Measurements from ENCODE around the gene PTGR3. TPM values are rescaled to one million over a fixed set of nuclear protein-coding genes. Genes with fewer than 3 reads are reported as not detected.

Gene PTGR3
- total and polyA plus RNA-seq, 2 donors from 2014 or later: 21.1 to 36.8 TPM

- Histone ChIP-seq H3K9ac (ENCODE audit: low read length in 3 of 3) (no peak overlapping the region), H3K9me3 (ENCODE audit: control insufficient read depth in 2 of 3, insufficient read depth in 1 of 3, low read length in 3 of 3) (no peaks in the 10 kb centered on the region), H3K4me1 (ENCODE audit: control insufficient read depth in 2 of 3, insufficient read depth in 2 of 3, low read depth in 1 of 3, low read length in 3 of 3) (no peaks in the 10 kb centered on the region), H3K36me3 (ENCODE audit: control insufficient read depth in 2 of 3, insufficient read depth in 3 of 3, low read length in 3 of 3) (no peaks in the 10 kb centered on the region), H3K4me3 (ENCODE audit: low read length in 3 of 3) (no peak overlapping the region), H3K27me3 (ENCODE audit: control insufficient read depth, insufficient read depth, low read length) (no peaks in the 10 kb centered on the region), H3K27ac (ENCODE audit: low read depth in 2 of 2, low read length in 2 of 2) (no peak overlapping the region)
- FAIRE-seq: no peak
- DNase-seq: no peak
- TF ChIP-seq CTCF (IDR thresholded peaks at IDR 0.05; ENCODE audit: borderline replicate concordance, extremely low read depth, insufficient read depth): no peak
- intact Hi-C loops (cut with DNase I): no loop called here
Measured at GRCh38 chr18:75176849-75177248, 32.1 kb downstream of the PTGR3 start.

GRCh38 chr18:75173738-75174137 lies 35.2 kb downstream of the PTGR3 start:
- H3K27ac ChIP-seq (ENCODE audit: low read depth in 2 of 2, low read length in 2 of 2): no peak overlapping the region
- H3K36me3 ChIP-seq (ENCODE audit: control insufficient read depth in 2 of 3, insufficient read depth in 3 of 3, low read length in 3 of 3): no peaks in the 10 kb centered on the region
- H3K9me3 ChIP-seq (ENCODE audit: control insufficient read depth in 2 of 3, insufficient read depth in 1 of 3, low read length in 3 of 3): no peaks in the 10 kb centered on the region
- no peak for TF ChIP-seq CTCF (IDR thresholded peaks at IDR 0.05; ENCODE audit: borderline replicate concordance, extremely low read depth, insufficient read depth)
- FAIRE-seq (no peak), DNase-seq (peak in 1 of 5 donors; percentile 35)
- H3K9ac ChIP-seq (ENCODE audit: low read length in 3 of 3): no peak overlapping the region
- H3K4me3 ChIP-seq (ENCODE audit: low read length in 3 of 3): no peak overlapping the region
- intact Hi-C loops (cut with DNase I): no loop called here
- H3K27me3 ChIP-seq (ENCODE audit: control insufficient read depth, insufficient read depth, low read length): no peaks in the 10 kb centered on the region
- H3K4me1 ChIP-seq (ENCODE audit: control insufficient read depth in 2 of 3, insufficient read depth in 2 of 3, low read depth in 1 of 3, low read length in 3 of 3): no peaks in the 10 kb centered on the region

- FAIRE-seq (no peak), DNase-seq (peak in 1 of 5 donors; percentile 21)
- no peaks in the 10 kb centered on the region for H3K4me1 ChIP-seq (ENCODE audit: control insufficient read depth in 2 of 3, insufficient read depth in 2 of 3, low read depth in 1 of 3, low read length in 3 of 3)
- no peak overlapping the region for H3K27ac ChIP-seq (ENCODE audit: low read depth in 2 of 2, low read length in 2 of 2)
- TF ChIP-seq CTCF (IDR thresholded peaks at IDR 0.05; ENCODE audit: borderline replicate concordance, extremely low read depth, insufficient read depth): no peak
- H3K9me3 ChIP-seq (ENCODE audit: control insufficient read depth in 2 of 3, insufficient read depth in 1 of 3, low read length in 3 of 3): no peaks in the 10 kb centered on the region
- no peaks in the 10 kb centered on the region for H3K27me3 ChIP-seq (ENCODE audit: control insufficient read depth, insufficient read depth, low read length)
- no peaks in the 10 kb centered on the region for H3K36me3 ChIP-seq (ENCODE audit: control insufficient read depth in 2 of 3, insufficient read depth in 3 of 3, low read length in 3 of 3)
- no peak overlapping the region for H3K4me3 ChIP-seq (ENCODE audit: low read length in 3 of 3)
- intact Hi-C loops (cut with DNase I): no loop called here
- H3K9ac ChIP-seq (ENCODE audit: low read length in 3 of 3): no peak overlapping the region
Measured at GRCh38 chr18:75173125-75173432, 35.9 kb downstream of the PTGR3 start.

Data from kidney (tissue), 14 donors.